Caki2 (cell line): ENCODE data around the gene OBSCN. TPM values are rescaled to one million over a fixed set of nuclear protein-coding genes. Genes with fewer than 3 reads are reported as not detected.

Experiments used
- DNase-seq: peaks from one replicate; pipeline ENCODE4 v3.0.0-alpha.2; 2015; ENCODE audit warnings: low read depth
- in situ Hi-C: cut with HindIII; loops from 2 replicates; pipeline ENCODE4 v1.10.0; 2016; ENCODE audit warnings: low sequenced_read_pairs, low pct_unique_long_range_greater_than_20kb, mixed read lengths
- total RNA-seq: library from RNA; depleted of rRNA; stranded (reverse); fragments of >200 nt; shearing (Covaris generic); gene quantifications from 2 replicates; pipeline ENCODE4 v1.2.3, GENCODE V29; 2014; ENCODE audit warnings: low replicate concordance

Gene OBSCN
- total RNA-seq, 1 experiment from 2014 or later = 16.7 TPM

- no peak for DNase-seq
- in situ Hi-C loops = no loop called here
Observed at GRCh38 chr1:228316589-228317387, 108.9 kb downstream of the OBSCN start.

GRCh38 chr1:228317411-228317828 is 109.6 kb downstream of the OBSCN start:
- no peak for DNase-seq
- in situ Hi-C loops = no loop called here

GRCh38 chr1:228317891-228318810 is 110.3 kb downstream of the OBSCN start:
- in situ Hi-C loops = no loop called here

GRCh38 chr1:228318823-228319241 is 111.0 kb downstream of the OBSCN start:
- no peak for DNase-seq
- in situ Hi-C loops = no loop called here

More at GRCh38 chr1:228317891-228318810, 110.3 kb downstream of the OBSCN start:
- DNase-seq = no peak

- DNase-seq = no peak
- in situ Hi-C loops = no loop called here
Observed at GRCh38 chr1:228319352-228320088, 111.7 kb downstream of the OBSCN start.

- DNase-seq = no peak
- in situ Hi-C loops = no loop called here
Observed at GRCh38 chr1:228320394-228320793, 112.5 kb downstream of the OBSCN start.

GRCh38 chr1:228321435-228321834 is 113.6 kb downstream of the OBSCN start:
- DNase-seq = no peak
- in situ Hi-C loops = no loop called here

- in situ Hi-C loops = no loop called here
- DNase-seq = no peak
Observed at GRCh38 chr1:228321895-228322294, 114.1 kb downstream of the OBSCN start.

GRCh38 chr1:228323401-228323800 is 115.6 kb downstream of the OBSCN start:
- in situ Hi-C loops = no loop called here
- DNase-seq = no peak

- in situ Hi-C loops = no loop called here
- no peak for DNase-seq
Observed at GRCh38 chr1:228325267-228325666, 117.4 kb downstream of the OBSCN start.

- in situ Hi-C loops = no loop called here
- DNase-seq = no peak
Observed at GRCh38 chr1:228329887-228330286, 122.0 kb downstream of the OBSCN start.

- DNase-seq = no peak
- in situ Hi-C loops = no loop called here
Observed at GRCh38 chr1:228332797-228333738, 125.2 kb downstream of the OBSCN start.

GRCh38 chr1:228333739-228334115 is 125.9 kb downstream of the OBSCN start:
- no peak for DNase-seq
- in situ Hi-C loops = no loop called here

GRCh38 chr1:228334226-228334935 is 126.5 kb downstream of the OBSCN start:
- in situ Hi-C loops = no loop called here

GRCh38 chr1:228334954-228335353 is 127.1 kb downstream of the OBSCN start:
- DNase-seq = no peak
- in situ Hi-C loops = no loop called here

More at GRCh38 chr1:228334226-228334935, 126.5 kb downstream of the OBSCN start:
- no peak for DNase-seq

GRCh38 chr1:228335406-228336307 is 127.8 kb downstream of the OBSCN start:
- in situ Hi-C loops = no loop called here
- no peak for DNase-seq
